ENCODE measurements around the gene LSS.

The LSS gene

DNA sequence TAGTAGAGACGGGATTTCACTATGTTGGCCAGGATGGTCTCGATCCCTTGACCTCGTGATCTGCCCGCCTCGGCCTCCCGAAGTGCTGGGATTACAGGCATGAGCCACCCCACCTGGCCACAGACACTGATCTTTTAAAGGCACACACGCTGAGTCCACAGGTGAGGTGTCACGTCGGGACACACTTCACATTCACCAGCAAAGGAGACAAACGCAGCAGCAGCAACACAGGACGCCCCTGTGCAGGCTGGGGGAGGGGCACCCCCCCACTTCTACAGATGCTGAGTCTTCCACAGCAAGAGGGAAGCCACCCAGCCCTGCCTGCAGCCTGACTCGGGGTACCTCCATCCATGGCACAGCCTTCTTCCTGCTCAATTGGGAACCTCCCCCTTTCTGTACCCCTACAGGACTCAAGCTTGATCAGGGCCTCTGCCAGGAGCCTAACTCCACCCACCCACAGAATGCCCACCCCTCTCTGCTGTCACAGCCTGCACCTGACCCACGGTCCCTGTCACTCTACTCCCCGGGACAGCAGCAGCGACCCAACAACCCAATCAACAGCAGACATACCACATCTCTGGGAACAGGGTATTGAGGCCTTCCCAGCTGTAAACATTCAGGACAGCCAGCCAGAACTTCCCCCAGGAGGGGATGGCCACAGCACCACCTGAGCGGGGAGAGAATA, 9.5 kb downstream of the LSS start:
- DNase-seq, result no peak

- DNase-seq, result no peak
Measured at GRCh38 chr21:46217511-46218196, 10.9 kb downstream of the LSS start.

- DNase-seq, result no peak
Measured at GRCh38 chr21:46216132-46216747, 12.3 kb downstream of the LSS start.

DNA sequence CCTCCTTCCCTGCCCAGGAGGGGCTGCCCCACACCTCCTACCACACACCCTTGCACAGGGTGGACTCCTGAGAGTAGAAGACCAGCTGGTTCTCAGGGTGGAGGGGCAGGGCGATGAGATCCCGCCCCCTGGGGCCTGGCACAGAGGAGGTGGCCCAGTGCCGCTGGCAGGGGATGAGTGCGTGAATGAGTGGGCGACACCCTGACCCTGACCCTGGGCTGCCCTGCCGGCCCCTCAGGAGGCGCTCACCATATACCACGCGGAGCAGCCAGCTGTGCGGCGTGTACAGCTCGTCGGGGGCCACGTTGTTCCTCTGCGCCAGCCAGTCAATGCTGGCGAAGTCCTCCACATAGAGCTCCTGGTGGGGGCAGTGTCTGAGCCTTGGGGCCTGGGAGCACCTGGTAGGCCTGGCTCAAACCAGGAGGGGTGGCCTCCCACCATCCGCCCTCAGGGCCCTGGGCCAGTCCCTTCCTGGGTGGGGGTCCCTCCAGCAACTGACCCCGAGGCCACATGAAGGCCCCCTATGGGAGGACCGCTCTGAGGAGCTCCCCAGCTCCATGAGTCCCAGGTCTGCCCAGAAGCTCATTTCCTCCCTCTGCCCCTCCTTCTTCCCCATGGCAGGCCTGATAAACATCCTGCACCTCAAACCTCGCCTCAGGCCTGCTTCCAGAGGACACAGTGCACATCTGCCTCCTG, 13.0 kb downstream of the LSS start:
- no peak for DNase-seq

- no peak for DNase-seq
Measured at GRCh38 chr21:46214478-46215340, 13.9 kb downstream of the LSS start.

DNA sequence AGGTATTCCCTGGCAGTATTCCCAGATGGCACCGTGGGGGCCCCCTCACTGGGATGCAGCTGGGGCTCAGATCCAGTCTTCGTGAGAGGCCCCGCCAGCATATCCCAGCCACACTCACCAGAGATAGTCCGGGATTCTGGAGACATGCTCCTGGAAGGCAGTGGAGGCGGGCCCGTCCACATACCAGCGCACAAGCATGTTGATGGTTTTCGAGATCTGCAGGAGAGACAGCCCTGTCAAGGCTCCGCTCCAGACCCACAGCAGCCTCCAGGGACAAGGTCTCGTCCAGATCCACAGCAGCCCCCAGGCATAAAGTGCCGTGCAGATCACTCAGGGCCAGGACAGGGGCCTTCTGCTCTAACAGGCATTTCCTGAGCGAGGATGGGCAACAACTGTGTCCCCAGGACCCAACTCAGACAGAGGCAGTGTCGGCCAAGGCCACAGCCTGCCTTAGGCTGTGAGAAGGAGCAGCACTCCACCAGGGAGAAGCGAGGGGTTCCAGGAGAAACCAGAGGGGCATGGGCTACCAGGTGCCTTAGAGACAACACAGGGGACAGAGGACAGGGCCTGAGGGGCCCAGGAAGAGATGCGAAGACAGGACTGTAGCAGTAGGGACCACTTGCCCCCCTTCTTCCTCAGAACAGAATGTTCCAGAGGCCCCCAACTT, 14.8 kb downstream of the LSS start:
- no peak for DNase-seq

GRCh38 chr21:46212721-46213484, 15.7 kb downstream of the LSS start:
- DNase-seq, result no peak

- no peak for DNase-seq
Measured at GRCh38 chr21:46211786-46212720, 16.5 kb downstream of the LSS start.

DNA sequence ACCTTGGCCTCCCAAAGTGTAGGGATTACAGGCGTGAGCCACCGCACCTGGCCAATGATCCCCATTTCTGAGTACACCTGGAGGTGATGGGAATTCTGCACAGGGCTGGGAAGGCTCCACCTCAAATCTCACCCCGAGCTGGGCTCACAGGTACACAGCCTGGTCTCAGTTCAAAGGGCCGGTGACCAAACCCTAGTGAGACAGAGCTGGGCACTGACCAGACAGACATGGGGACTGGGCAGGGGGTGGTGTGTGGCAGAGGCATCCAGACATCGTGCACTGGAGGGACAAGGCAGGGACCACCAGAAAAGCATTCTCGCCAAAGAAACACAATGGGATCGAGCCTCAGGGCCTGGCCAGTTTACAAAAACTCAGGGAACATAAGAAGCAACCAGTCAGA, 17.2 kb downstream of the LSS start:
- no peak for DNase-seq

GRCh38 chr21:46210378-46211136, 18.0 kb downstream of the LSS start:
- DNase-seq, result no peak

GRCh38 chr21:46208761-46209721, 19.5 kb downstream of the LSS start:
- DNase-seq, result no peak

DNA sequence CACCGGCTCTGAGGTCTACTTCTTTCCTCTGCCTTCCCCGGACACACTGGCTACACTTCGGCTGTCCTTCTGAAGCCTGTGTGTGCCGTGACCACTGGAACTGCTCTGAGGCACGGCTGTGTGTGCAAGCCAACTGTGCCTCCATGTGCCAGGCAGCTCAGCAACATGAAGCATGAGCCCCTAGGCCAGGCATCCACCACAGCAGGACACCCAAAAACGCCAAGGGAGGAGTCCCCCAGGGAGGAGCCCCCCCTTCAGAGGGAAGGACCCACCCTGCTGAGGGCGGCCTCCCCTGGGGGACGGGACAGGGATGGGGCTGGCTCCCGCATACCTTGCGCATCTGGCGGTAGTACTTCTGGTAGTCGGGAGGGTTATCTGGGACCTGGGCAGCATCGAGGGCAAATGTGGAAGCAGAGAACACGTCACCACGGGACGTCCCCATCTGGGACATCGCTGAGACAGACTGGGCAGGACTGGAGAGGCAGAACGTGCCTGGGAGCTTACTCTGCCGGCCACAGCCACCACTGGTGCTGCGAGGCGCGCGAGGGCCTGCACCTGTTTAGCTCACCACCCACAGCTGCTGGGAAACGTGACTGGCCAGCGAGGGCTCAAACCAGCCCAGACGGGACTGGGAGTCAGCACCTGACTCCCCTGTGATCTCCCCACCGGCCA, 20.5 kb downstream of the LSS start:
- DNase-seq, result no peak

- DNase-seq, result no peak
Measured at GRCh38 chr21:46207006-46207919, 21.3 kb downstream of the LSS start.

DNA sequence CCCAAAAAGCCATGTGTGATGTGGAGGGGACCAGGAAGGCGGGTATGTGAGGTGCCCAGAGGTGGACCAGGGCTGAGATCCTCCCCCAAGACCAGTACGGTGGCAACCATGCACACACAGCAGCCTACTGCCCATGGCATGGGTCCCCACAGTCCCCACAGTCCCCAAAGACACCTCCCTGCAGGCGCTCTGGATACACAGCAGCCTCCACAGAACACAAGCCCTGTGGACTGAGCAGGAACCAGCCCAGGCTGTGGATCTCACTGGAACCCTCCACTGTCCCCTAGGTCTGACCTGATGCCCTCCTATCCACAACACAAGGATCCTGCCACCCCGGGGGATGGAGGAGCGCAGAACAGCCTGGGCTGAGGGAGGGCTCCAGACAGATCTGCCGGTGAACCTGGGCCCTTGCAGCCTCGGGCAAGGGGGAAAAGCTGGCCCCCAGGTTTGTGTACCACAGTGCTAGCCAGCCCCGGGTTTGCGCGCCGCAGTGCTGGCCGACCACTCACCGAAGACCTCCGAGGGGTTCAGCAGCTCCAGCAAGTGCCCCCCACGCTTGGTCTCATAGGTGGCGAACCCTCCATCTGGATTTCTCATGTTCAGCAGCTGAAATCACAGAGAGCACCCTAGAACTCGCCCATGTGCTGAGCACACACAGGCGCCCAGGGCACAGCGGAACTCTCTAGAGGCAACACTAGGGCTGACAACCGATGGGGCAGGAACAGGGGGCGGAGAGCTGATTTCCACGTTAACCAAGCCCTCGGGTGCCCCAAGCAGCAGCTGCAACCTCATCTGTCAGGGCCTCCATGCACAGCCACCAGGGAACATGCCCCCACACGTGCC, 22.2 kb downstream of the LSS start:
- no peak for DNase-seq

DNA sequence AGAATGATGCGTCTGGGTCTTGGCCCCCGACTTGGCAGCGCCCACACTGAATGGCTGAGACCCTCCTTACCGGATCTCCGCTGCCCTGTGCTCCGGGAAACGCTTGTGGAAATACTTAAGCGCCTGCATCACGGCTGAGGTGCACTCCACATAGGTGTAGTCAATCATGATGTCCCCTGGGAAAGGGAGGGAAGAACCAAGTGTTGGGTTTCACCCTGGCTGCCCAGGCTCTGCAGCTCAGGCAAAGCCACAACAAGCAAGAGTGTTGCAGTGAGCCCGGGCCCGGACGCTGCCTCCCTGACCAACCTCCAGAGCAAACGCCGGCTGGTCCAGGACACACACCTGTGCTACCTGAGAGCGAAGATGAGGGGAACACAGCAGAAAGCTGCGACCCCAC, 22.8 kb downstream of the LSS start:
- DNase-seq, result no peak
